NK-92 (cell line): ENCODE data around the gene P2RY14.

ENCODE experiments used
- DNase-seq: peaks from one replicate; lab custom pipeline; 2025; ENCODE audit not compliant: unreplicated experiment; lab: John Stamatoyannopoulos, UW

The P2RY14 gene

DNA sequence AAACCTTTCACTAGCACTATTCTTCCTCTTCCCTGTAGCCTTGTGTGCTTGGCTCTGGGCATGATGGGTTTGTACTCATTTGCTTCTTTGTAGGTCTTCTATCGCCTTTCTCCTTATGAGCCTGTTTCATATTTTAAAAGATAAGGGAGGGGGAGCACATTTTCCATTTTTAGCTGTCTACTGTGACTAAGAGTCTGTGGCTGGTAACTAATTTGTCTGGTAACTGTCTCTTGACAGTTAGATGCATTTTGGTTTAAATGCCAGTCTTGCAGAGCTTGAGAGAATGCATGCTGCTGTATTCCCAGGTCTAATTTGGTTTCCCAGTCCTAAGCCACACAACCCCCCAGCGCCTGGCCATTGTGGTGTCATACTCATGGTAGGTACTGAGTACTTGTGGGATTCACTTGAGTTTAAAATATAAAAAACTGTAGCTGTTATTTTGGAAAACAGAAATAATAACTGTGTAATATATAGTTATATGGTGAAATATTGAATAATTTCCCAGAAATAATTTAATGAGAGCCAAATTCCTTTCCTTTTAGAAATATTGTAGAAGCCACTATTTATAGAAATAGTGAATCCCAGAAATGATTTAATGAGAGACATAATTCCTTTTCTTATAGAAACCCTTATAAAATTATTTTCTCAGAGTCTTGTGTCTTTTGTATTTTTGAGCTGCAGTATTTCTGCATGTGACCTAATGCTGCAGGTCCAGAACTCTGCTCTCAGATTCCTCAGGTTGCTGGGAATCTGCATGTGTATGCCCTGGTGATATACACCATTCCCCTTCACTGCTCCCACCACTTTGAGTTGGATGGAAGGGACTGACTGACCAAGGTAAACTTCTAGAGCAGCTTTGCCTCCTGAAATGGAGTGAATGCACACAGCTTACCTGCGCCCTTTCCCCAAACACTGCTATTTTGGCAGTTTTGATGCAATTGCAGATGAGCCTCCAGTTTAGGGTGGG is 61.4 kb downstream of the P2RY14 start:
- no peak for DNase-seq

DNA sequence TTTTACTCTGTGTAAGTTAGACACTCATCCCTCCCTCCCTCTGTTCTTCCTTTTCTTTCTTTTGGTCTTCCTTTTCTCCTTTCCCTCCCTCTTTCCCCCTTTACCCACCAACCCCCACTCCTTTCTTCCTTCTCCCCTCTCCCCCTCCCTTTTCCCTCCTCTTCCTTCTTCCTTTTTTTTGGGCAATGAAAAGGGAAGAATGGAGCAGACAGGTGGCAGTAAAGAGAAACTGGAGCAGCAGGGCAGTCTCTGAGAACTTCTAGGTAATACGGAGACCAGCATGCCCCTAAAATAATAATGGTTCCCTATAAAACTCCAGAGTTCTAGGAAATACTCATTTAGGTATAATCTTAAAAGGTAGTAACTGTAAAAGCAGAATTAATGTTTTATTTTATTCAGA is 63.9 kb downstream of the P2RY14 start:
- DNase-seq, result no peak

DNA sequence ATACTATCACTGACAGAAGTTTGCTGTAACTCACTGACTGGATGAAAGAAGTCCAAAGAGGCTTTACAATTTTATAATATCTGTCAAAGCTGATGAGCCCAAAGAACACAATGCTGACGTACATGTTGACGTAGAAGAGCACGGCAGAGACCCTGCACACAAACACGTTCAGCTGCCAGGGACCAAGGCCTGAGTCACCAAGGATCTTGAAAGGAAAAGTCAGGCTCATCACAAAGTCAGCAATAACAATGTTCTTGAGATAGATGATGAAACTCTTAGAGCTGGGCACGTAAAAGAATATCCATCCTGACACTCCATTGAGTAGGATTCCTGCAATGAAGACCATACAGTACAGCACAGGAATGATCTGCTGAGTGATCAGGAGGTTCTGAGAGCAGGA is 64.5 kb downstream of the P2RY14 start:
- DNase-seq, result no peak

DNA sequence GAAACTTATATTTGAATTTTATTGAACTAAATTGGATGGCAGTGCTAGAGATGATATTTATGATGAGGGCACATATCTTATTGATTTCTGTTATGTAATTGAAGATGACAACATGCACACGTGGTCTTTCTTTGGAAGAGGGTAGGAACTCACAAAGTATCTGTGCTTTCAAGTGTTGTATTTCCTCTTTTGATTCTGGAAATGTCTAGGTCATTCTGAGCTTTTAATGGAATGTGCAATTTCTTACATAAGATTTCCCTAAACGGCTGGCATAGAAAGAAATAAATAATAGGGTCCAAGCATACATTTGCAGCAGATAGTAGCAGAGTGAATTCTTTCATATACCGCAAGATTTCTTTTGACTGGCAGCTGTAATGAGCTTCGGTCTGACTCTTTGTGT is 65.2 kb downstream of the P2RY14 start:
- no peak for DNase-seq

DNA sequence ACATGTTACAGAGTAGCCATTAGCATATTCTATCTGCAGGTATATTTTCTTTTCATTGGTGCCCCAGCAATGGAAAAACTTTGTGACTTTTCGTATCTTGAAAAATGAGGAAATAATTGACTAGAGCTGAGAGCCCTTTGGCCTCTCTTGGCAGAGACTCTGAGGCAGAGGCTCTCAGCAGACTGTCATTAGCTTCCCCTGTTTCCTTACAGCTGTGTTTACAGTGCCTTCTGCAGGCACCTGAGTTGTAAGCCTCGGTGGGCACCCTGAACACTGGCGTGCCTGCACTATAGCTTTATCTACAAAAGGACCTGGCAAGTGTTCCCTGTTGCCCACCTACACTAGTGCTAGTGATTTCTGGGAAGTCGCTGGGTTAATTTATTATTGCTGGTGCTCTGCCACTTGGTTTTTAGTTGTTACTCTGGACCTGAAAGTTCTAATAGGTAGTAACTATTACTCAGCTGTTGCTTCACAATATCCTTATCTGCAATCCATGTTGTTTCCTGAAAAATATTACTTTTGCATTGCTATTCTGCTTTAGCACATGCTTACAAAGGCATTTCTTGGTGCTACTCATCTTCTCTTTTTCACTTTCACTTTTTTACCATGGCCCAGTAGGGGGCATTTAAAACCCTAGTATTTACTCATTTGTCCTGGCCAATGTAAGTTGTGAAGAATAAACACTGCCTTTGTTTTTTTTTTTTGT is 67.5 kb downstream of the P2RY14 start:
- no peak for DNase-seq

DNA sequence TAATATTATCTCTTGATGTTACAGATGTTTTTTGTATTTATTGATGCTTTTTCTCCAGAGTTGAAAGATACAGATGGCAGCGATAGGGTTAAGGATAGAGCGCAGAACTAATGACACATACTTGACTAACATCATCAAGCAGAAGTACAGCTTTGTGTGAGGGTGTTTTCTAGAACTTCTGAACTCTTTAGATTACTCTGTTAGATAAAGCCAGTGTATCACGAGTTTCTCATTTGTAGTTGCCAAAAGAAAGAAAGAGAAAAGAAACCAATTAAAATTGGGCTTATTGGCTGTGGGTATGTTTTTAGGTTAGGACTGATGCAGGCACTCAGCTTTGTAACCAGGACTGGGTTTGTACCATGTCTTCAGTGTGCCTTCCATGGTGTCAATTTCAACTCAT is 68.7 kb downstream of the P2RY14 start:
- no peak for DNase-seq

DNA sequence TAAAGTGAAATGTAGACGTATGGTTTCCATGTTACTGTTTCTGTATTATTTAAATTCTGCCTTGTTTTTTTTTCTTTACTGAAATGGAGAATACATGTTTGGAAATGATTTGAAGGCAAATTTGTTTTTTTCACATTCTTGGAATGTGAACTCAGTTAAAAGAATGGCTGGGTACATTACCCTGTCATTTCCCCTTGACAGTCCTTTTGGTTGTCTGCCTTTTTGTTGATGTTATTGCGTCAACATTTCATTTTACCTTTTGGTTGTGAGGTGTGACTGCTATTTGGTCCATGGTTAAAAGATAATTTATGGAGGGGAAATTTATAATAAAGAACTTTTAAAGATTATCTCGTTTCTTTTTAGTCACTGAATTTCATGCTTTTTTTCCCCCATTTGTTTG is 72.1 kb downstream of the P2RY14 start:
- DNase-seq, result no peak

DNA sequence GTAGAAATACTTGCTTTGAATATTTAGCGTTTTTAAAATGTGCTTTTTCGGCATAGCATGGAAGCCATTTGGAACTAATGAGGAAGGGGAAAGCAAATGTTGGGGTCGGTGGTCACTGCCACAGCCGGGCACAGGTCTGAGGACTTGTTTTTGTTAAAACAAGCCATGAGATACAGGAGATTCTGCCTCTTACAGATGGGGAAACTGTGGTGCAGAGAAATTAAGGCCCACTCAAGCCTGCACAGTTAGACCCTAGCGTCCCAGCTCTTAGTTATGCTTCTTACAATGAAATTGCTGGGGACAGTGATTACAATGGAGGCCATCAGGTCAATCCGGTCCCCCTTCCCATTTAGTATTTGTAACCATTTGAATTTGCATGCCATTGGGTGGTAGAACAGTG is 72.9 kb downstream of the P2RY14 start:
- no peak for DNase-seq

DNA sequence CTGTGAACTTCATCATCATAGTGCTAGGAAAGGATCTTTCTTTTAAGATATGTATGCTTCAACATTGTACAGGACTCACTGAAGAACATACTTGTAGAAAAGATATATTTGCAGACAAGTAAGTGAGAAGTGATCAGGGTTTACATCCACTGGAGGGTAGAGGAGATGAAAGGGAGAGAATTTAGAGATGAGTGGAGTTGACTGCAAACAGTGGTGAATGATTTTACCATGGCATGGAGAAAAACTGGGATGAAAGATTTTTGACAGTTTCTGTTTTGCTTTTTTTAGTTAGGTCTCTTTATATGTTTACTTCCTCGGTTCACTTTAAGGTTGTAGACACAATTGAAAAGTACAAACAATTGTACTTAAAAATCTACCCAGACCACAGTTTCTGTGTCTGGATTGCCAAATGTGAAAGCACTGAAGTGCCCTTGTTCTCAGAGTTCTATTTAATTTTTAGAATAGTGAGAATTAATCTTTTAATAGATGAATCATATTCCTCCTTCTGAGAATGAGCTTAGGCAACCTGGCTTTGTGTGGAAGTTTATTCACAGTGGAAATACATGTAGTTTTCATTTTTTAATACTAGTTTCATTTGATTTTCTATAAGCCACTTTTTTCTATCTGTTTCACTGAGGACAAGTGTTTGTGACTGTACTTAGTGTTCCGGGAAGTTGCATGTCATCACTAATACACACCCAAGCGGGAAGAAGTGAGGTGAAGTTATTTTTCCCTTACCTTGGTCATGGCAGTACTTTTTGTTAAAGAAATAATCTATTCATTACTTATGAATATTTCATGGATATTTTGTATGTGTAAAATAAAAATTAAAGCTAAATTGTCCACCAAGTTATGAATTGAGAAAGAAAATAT is 73.6 kb downstream of the P2RY14 start:
- no peak for DNase-seq

DNA sequence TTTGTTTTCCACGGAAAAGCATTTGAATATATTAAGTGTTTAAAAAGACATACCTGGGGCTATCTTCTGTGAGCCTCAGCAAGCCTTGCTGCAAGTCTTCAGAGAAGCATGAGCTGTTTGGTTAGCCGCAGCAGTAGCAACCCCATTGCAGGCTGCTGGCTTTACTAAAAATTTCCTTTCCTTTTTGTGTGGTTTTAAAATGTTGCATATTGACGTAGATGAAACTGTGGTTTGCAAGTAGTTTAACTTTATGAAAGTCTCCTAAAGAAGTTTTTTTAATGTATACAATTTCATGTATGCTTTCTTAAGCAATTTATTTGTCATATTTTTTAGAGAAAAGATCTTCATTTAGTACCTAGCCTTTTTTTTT is 75.3 kb downstream of the P2RY14 start, which contains the start of gene GPR171:
GPR171 (minus strand) TSS at position 166 of the 370 bp plus-strand sequence. CDS start 3,830 bp downstream, outside the sequence.
- no peak for DNase-seq

DNA sequence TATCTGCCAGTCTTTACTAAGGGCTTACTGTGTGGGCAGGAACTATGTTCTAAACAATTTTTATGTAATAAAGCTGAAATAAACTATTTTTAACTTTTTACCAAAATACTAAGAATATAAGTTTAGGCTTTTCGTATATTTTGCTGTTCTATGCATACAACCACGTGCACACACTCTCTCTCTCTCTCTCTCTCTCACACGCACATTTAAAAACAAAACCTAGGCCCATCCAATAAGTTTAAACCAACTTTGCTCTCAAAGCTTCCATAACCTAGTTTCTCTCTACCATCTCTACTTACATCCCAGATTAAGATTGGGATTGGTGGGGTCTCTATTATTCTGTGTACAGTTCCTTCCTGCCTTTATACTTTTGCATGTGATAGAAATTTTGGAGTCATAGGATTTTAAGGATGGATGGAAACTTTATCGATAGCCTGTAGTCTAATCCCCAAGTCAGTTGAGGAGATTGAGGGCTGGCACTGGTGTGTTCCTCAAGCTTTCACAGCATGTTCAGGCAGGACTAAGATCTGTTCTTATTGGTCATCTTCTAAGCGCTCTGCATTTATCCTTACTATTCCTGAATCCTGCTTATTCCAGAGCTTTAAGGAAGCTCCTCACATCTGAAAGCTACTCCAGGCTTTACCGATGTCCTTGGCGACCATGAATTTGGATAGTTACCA is 77.2 kb downstream of the P2RY14 start:
- no peak for DNase-seq

DNA sequence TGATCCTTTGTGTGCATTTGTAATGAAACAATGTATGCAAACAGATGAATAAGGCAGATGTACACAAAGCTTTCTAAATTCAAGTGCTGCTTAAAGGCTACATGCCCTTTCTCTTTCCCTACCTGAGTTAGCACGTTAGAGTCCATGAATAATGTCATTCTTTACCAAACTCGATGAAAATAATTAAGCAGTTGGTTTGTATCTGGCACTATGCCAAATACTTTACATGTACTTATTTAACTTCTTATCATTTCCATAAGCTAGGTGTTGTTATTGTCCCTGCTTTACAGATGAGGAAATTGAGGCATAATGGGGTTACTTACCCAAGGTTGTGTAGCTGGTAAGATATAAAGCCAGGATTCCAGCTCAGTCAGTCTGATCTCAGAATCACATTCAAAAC is 77.8 kb downstream of the P2RY14 start:
- no peak for DNase-seq

DNA sequence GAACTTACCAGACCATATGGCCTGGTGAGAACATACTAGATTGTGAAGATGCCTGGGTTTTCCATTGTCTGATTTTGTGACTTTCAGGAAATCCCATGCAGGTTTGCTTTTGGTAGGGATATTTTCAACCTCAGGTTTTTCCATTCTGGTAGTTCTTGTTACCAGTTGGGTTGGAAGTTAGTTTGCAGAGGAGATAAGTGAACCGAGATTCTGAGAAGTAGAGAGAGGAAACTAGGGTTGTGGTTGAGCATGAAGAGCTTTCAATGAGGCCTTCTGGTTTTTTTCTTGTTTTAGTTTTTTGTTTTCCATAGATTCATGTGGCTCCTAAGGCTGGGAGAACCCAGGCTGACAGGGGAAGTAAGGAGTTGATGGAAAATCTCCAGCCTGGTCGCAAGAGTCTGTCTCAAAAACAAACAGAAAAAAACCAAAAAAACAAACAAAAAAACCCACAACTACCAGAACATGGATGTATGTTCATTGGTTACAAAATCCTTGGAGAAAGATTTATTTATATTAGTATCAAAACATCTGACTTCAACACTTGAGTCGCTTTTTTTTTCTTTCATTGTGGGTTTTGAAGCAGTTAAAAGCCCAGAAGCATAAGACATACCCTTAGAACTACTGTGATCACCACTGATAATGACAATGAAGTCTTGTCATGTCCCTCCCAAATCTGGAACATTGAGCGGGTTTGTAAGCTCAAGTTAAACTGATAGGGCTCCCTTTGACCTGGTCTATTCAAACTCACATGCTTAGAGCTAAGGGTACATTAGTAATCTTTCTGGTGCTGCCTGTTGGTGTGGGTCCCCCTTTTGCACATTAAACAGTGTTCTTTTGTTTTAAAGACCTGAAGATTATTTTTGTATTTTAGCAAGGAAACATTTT is 78.5 kb downstream of the P2RY14 start:
- no peak for DNase-seq

DNA sequence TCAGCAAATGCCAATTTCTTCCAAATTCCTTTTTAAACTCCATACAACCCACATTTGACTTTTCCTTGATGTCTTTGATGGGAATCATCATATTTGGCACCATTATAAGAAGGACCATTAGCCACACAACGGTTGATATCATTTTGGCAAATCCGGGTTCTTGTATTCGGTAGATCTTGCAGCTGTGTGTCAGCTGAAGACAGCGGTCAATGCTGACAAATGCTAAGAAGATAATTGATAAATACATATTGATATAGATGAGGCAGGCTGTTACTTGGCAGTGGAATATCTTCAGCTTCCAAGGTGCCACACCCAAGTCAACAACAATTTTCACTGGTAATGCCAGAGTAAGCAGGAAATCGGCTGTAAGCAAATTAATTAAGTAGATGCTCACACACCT is 79.5 kb downstream of the P2RY14 start:
- no peak for DNase-seq

DNA sequence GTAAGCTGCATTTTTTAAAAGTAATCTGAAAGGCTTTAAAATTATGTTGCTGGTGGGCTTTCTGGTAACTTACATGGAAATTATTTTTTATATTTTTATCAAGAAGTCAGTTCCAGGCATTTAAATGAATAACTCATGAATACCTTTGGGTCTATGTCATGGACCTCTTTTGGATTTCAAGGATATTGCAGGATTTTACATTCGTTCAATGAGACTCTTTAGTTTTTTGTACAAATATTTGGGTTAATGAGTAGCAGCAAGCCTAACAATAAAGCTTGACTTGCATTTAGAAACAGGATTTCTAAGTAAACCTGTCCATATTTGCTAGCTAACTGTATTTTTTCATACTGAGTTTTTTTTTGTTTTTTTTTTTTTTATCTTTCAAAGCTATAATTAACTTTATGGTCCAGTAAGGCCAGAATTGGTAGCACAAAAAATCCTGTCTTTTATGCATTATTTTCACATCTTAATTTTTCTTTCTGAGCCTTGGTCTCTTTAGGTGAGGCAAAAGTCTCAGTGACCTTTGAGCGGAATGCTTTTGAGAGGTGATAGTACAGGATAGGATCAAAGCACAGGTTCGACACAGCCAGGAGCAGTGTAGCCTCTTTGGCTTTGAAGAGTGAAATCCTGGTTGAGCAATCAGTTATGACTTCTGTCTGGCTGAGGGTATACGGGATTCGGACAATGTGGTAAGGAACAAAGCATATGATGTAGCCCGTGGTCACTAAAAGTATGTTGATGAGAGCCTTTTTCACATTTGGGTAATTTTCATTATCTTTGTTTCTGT is 80.2 kb downstream of the P2RY14 start:
- no peak for DNase-seq

DNA sequence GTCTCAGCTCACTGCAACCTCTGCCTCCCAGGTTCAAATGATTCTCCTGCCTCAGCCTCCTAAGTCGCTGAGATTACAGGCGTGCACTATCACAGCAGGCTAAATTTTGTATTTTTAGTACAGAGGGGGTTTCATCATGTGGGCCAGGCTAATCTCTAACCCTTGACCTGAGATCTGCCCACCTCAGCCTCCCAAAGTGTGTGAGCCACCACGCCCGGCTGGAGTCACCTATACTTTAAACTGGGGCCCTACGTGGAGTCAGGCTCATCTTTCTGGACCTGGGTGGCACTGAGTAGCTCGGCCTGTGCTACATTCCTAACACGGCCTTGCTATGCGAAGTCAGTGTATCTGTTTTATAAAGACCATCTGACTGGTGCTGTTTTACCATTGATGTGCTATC is 81.1 kb downstream of the P2RY14 start:
- no peak for DNase-seq

DNA sequence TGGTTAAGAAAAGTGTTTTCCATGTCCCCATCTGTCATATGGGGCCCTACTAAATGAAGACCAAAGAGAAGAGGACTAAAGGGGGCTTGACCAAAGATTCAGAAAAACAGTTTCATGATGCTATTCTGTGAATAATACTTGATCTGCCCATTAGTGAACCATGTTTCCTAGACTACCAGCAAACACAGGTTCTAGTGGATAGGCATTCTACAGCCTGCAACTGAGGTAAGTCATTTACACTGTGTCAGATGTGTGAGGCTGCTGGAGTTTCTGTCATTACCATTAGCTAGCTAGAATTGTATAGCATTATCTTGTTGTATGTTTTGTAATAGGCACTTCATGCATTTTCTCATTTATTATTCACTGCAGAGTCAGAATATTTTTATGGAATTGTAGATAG is 81.9 kb downstream of the P2RY14 start:
- no peak for DNase-seq

DNA sequence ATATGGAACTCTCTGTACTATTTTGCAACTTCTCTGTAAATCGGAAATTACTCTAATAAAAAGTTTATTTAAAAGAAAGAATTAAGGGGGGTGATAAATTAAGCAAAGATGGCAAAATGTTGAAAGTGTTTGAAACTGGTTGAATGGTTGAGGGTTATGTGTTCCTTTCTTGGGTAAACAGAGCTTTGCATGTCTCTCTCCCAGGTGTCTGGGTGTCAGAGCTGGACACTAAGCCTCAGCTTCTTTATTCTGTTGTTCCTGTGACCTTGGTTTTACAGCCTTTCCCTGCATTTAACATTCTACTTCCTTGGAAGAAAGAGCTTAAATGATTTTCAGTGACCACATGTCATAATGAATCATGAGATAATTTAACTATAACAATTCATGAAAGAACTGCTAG is 82.5 kb downstream of the P2RY14 start:
- no peak for DNase-seq

DNA sequence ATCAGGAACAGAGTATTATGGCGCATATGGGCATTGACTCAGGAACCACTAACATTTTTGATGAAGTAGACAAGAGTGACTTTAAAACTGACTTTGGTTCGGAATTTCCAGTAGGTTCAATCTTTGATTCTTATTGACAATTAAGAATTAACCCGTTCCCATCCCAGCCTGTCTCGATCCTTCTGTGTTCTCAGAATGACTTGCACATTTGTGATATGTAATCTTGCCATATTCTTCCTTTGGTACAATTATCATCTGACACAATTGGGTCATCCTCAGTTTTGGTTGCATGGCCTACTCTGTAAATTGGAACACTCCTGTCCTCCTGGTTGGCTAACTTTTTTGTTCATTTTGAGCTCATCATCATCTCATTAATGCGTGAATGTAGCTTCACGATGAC is 85.8 kb downstream of the P2RY14 start:
- no peak for DNase-seq
